Measurements from ENCODE around the gene PDK2.

The PDK2 gene

DNA sequence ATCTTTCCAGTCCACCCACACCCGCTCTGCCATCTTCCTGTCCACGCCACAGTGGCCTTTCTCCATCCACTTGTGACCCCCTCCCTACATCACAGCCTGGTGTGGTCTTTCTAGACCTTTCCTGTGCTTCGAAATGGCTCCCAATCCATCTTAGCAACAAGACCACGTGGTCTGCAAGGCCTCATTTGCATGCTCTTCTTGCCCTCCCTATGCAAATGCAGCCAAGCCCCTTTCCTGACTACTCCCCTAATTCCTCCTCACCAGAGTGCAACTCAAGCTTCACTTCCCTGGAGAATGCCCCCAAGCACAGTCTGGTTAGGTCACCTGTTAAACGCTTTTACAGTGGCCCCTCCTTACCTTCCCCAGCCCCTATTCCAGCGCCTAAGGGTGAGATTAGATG is 49.2 kb downstream of the PDK2 start:
- Histone ChIP-seq H3K27ac (ENCODE audit: low read length) (no peak overlapping the region), H3K9me3 (replicated peaks; ENCODE audit: insufficient read depth, low read length) (no peaks in the 10 kb centered on the region), H3K9ac (ENCODE audit: low read length) (no peak overlapping the region), H4K20me1 (ENCODE audit: insufficient read depth, low read length) (no peaks in the 10 kb centered on the region), H3K9me2 (replicated peaks; ENCODE audit: insufficient read depth, low read length) (no peaks in the 10 kb centered on the region), H3K4me1 (ENCODE audit: low read length) (0 out of 2 replicates have a peak, but pooled peaks cover 5% of the 10 kb centered on the region), H3K27me3 (replicated peaks; ENCODE audit: insufficient read depth, low read length) (no peaks in the 10 kb centered on the region), H3K4me2 (ENCODE audit: low read depth, low read length) (no peak overlapping the region), H3K79me2 (ENCODE audit: low read length) (peaks cover 80% of the 10 kb centered on the region), H3F3A (ENCODE audit: insufficient read depth, low read length) (peaks cover 4% of the 10 kb centered on the region; the same call in 1 of the 2 replicates), H3K36me3 (replicated peaks; ENCODE audit: insufficient read depth, low read length) (no peaks in the 10 kb centered on the region), H2AFZ (ENCODE audit: low read length) (no peak overlapping the region), H3K4me3 (ENCODE audit: low read length) (no peak overlapping the region)
- no peak for DNase-seq
- no peak for TF ChIP-seq EZH2 (optimal IDR thresholded peaks at IDR 0.05; ENCODE audit: low read depth, low read length)
- TF ChIP-seq, protein P1, sequence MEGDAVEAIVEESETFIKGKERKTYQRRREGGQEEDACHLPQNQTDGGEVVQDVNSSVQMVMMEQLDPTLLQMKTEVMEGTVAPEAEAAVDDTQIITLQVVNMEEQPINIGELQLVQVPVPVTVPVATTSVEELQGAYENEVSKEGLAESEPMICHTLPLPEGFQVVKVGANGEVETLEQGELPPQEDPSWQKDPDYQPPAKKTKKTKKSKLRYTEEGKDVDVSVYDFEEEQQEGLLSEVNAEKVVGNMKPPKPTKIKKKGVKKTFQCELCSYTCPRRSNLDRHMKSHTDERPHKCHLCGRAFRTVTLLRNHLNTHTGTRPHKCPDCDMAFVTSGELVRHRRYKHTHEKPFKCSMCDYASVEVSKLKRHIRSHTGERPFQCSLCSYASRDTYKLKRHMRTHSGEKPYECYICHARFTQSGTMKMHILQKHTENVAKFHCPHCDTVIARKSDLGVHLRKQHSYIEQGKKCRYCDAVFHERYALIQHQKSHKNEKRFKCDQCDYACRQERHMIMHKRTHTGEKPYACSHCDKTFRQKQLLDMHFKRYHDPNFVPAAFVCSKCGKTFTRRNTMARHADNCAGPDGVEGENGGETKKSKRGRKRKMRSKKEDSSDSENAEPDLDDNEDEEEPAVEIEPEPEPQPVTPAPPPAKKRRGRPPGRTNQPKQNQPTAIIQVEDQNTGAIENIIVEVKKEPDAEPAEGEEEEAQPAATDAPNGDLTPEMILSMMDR (IDR thresholded peaks at IDR 0.05; ENCODE audit: low read length) = no peak
- TF ChIP-seq EZH2phosphoT487 (IDR thresholded peaks at IDR 0.05; ENCODE audit: low read length) = no peak

DNA sequence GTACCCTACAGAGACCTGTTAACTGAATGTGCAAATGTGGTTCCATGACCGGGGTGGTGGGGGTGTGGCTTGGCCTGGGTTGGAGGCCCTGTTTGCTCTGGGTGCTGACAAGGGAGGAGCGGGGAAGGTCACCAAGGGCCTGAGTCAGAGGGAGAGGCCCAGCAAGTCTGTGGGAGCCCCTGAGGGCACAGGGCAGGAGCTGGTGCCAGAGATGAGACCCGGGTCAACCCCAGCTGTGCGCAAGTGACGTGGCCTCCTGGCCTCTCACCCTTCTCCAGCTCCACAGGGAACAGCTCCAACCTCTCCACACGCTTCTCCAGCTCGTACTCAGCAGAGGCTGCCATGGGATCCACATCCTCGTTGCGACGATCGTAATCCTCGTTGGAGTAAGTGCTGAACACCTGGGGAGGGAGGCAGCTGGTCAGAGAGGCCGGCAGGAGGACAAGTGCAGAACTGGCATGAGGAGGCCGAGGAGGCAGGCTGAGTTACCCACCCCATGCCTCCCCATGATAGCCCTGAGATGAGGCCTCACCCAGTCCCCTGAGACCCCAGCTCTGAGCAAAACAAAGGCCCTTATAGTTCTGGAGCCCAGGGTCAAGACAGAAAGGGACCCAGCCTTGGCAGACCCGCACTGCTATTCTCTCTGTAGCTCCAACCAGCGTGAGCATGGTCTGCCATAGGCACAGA is 49.8 kb downstream of the PDK2 start:
- H3K27me3 ChIP-seq (replicated peaks; ENCODE audit: insufficient read depth, low read length) = no peaks in the 10 kb centered on the region
- peaks cover 3% of the 10 kb centered on the region; the same call in 1 of the 2 replicates for H3F3A ChIP-seq (ENCODE audit: insufficient read depth, low read length)
- no peak overlapping the region for H2AFZ ChIP-seq (ENCODE audit: low read length)
- no peak overlapping the region for H3K4me3 ChIP-seq (ENCODE audit: low read length)
- H3K36me3 ChIP-seq (replicated peaks; ENCODE audit: insufficient read depth, low read length) = no peaks in the 10 kb centered on the region
- TF ChIP-seq EZH2 (optimal IDR thresholded peaks at IDR 0.05; ENCODE audit: low read depth, low read length) (no peak), EZH2phosphoT487 (IDR thresholded peaks at IDR 0.05; ENCODE audit: low read length) (no peak)
- TF ChIP-seq, protein P1 (IDR thresholded peaks at IDR 0.05; ENCODE audit: low read length) = no peak
- H3K27ac ChIP-seq (ENCODE audit: low read length) = no peak overlapping the region
- H3K4me1 ChIP-seq (ENCODE audit: low read length) = 0 out of 2 replicates have a peak, but pooled peaks cover 5% of the 10 kb centered on the region
- H3K79me2 ChIP-seq (ENCODE audit: low read length) = peaks cover 82% of the 10 kb centered on the region
- no peaks in the 10 kb centered on the region for H3K9me2 ChIP-seq (replicated peaks; ENCODE audit: insufficient read depth, low read length)
- no peak for DNase-seq
- no peak overlapping the region for H3K4me2 ChIP-seq (ENCODE audit: low read depth, low read length)
- no peaks in the 10 kb centered on the region for H4K20me1 ChIP-seq (ENCODE audit: insufficient read depth, low read length)
- H3K9ac ChIP-seq (ENCODE audit: low read length) = no peak overlapping the region
- no peaks in the 10 kb centered on the region for H3K9me3 ChIP-seq (replicated peaks; ENCODE audit: insufficient read depth, low read length)

DNA sequence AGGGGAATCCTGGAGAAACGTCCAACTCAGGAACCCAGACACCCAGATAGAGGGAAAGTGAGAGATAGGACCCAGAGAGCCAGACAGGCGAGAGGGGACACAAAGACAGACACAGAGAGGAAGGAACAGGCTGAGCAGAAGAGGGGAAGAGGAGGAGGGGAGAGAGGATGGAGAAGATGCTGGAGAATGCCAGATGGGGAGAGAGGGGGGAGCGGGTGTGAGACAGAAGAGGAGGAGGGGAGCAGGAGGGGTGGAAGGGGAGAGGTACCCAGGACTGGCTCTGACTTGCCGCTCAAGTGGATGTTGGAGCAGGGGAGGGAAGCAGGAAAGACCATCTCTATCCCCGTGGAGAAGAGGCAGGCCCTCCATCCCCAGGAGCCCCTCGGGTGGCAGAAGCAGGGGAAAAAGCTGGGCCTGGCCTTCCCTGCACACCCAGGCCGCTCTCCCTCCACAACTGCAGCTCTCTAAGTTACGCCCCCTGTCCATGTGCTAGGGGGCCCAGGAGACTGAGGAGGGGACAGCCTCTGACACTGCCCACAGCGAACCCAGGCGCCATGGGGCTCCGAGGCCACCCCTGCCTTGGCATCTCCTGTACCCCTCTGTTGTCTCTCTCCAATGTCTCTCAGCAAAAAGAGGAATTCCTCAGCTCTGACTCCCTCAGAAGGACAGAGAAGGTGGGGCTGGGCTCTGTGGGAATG is 50.5 kb downstream of the PDK2 start:
- H3K9ac ChIP-seq (ENCODE audit: low read length) = no peak overlapping the region
- TF ChIP-seq, protein P1 (IDR thresholded peaks at IDR 0.05; ENCODE audit: low read length) = no peak
- TF ChIP-seq EZH2 (optimal IDR thresholded peaks at IDR 0.05; ENCODE audit: low read depth, low read length) = no peak
- no peak for TF ChIP-seq EZH2phosphoT487 (IDR thresholded peaks at IDR 0.05; ENCODE audit: low read length)
- no peak overlapping the region for H2AFZ ChIP-seq (ENCODE audit: low read length)
- H3K4me3 ChIP-seq (ENCODE audit: low read length) = no peak overlapping the region
- H3K27ac ChIP-seq (ENCODE audit: low read length) = no peak overlapping the region
- H3K27me3 ChIP-seq (replicated peaks; ENCODE audit: insufficient read depth, low read length) = no peaks in the 10 kb centered on the region
- H3F3A ChIP-seq (ENCODE audit: insufficient read depth, low read length) = no peaks in the 10 kb centered on the region
- H3K9me3 ChIP-seq (replicated peaks; ENCODE audit: insufficient read depth, low read length) = no peaks in the 10 kb centered on the region
- no peaks in the 10 kb centered on the region for H4K20me1 ChIP-seq (ENCODE audit: insufficient read depth, low read length)
- no peak overlapping the region for H3K4me2 ChIP-seq (ENCODE audit: low read depth, low read length)
- no peaks in the 10 kb centered on the region for H3K36me3 ChIP-seq (replicated peaks; ENCODE audit: insufficient read depth, low read length)
- DNase-seq = no peak
- H3K9me2 ChIP-seq (replicated peaks; ENCODE audit: insufficient read depth, low read length) = no peaks in the 10 kb centered on the region
- peaks cover 88% of the 10 kb centered on the region for H3K79me2 ChIP-seq (ENCODE audit: low read length)
- 0 out of 2 replicates have a peak, but pooled peaks cover 5% of the 10 kb centered on the region for H3K4me1 ChIP-seq (ENCODE audit: low read length)
